Naive thymus-derived CD4-positive, alpha-beta T cell (primary cell): ENCODE results near the gene DPEP2NB. TPM values are rescaled to one million over a fixed set of nuclear protein-coding genes. Genes with fewer than 3 reads are reported as not detected.
"Not testable (repeated sequence)": the region's sequence is repeated elsewhere in the genome, so short reads cannot be mapped to it uniquely, and the experiment has no call there.

ENCODE experiments used
- ATAC-seq: fragments of 150-1000 bp; cut with Tn5 transposase; 2 replicates; pipeline ENCODE4 v1.10.0; 2021; ENCODE audit warnings: mild to moderate bottlenecking, moderate library complexity
- CTCF ChIA-PET: fragments of 350-600 bp; sonication (Branson Sonifier 250); formaldehyde crosslinking; loops from one replicate; lab custom pipeline; 2021; ENCODE audit warnings: antibody characterized with exemption; lab: Charles Lee
- POLR2A ChIA-PET: fragments of 350-600 bp; sonication (Branson Sonifier 250); formaldehyde crosslinking; loops from one replicate; lab custom pipeline; 2021; ENCODE audit warnings: antibody characterized with exemption, inconsistent platforms; lab: Charles Lee
- DNase-seq, 9 donors: peaks; one replicate each; pipeline versions ENCODE4 v3.0.0 to v3.0.0-alpha.2; 2020 to 2022; ENCODE audit warnings: mixed read lengths in 1 of 9
- H3K27ac ChIP-seq: one replicate; pipeline ENCODE4 v1.7.0; 2013; ENCODE audit warnings: mild to moderate bottlenecking, low read depth, low read length, moderate library complexity
- H3K27me3 ChIP-seq, 2 donors: one replicate each; pipeline ENCODE4 v1.7.0; 2013; ENCODE audit warnings: low read length in 2 of 2, mild to moderate bottlenecking in 2 of 2, moderate library complexity in 2 of 2; ENCODE audit not compliant: control insufficient read depth in 2 of 2, insufficient read depth in 2 of 2
- H3K36me3 ChIP-seq, 3 experiments: 1 replicate in 2 of 3; 2 replicates in 1 of 3; pipeline ENCODE4 v1.7.0; 2013; ENCODE audit warnings: low read length in 3 of 3, mild to moderate bottlenecking in 3 of 3, moderate library complexity in 1 of 3; ENCODE audit not compliant: insufficient read depth in 3 of 3, control insufficient read depth in 2 of 3
- H3K4me1 ChIP-seq, 2 donors: one replicate each; pipeline ENCODE4 v1.7.0; 2013; ENCODE audit warnings: low read length in 2 of 2, mild to moderate bottlenecking in 2 of 2, moderate library complexity in 1 of 2; ENCODE audit not compliant: control insufficient read depth in 2 of 2, insufficient read depth in 2 of 2
- H3K4me3 ChIP-seq: 2 replicates; pipeline ENCODE4 v1.7.0; 2013; ENCODE audit warnings: mild to moderate bottlenecking, low read length
- H3K9me3 ChIP-seq, 3 experiments: 1 replicate in 2 of 3; 2 replicates in 1 of 3; pipeline ENCODE4 v1.7.0; 2013; ENCODE audit warnings: low read length in 3 of 3; ENCODE audit not compliant: control insufficient read depth in 2 of 3
- H3K27ac Mint-ChIP-seq, 9 donors: one replicate each; pipeline ENCODE4 v1.8.0; 2020 to 2022; ENCODE audit warnings: mixed read lengths in 9 of 9, mild to moderate bottlenecking in 8 of 9, moderate library complexity in 5 of 9, inconsistent platforms in 2 of 9
- H3K27me3 Mint-ChIP-seq, 5 donors: one replicate each; pipeline ENCODE4 v1.8.0; 2021 to 2022; ENCODE audit warnings: mixed read lengths in 5 of 5, mild to moderate bottlenecking in 1 of 5
- H3K36me3 Mint-ChIP-seq, 5 donors: one replicate each; pipeline ENCODE4 v1.8.0; 2020 to 2022; ENCODE audit warnings: mixed read lengths in 5 of 5, mild to moderate bottlenecking in 3 of 5, inconsistent platforms in 1 of 5
- H3K4me1 Mint-ChIP-seq, 7 donors: one replicate each; pipeline ENCODE4 v1.8.0; 2020 to 2022; ENCODE audit warnings: mixed read lengths in 7 of 7, mild to moderate bottlenecking in 3 of 7, inconsistent platforms in 1 of 7
- H3K4me3 Mint-ChIP-seq, 10 donors: one replicate each; pipeline ENCODE4 v1.8.0; 2020 to 2022; ENCODE audit warnings: mild to moderate bottlenecking in 10 of 10, mixed read lengths in 10 of 10, moderate library complexity in 6 of 10, inconsistent platforms in 2 of 10
- H3K9me3 Mint-ChIP-seq, 11 donors: one replicate each; pipeline ENCODE4 v1.8.0; 2020 to 2022; ENCODE audit warnings: mixed read lengths in 11 of 11, mild to moderate bottlenecking in 4 of 11, inconsistent platforms in 1 of 11, moderate library complexity in 1 of 11
- intact Hi-C, 2 donors: fragments of 100-400 bp; cut with micrococcal nuclease; formaldehyde crosslinking; loops; one replicate each; pipeline ENCODE4 v1.15.1; 2023
- polyA plus RNA-seq, 2 donors: library from polyadenylated mRNA; unstranded; fragments of 300-500 nt; fragmentation: Illumina TruSeq; gene quantifications; one replicate each; pipeline ENCODE4 v1.2.3, GENCODE V29; 2021
- total RNA-seq, 6 experiments: library from RNA in 5 of 6; stranded (reverse) in 5 of 6; gene quantifications; 1 replicate in 5 of 6; 2 replicates in 1 of 6; pipeline ENCODE4 v1.2.3 and lab custom pipeline; 2021 to 2026

DPEP2NB gene
- total and polyA plus RNA-seq, 7 experiments from 2014 or later, result not detected

DNA sequence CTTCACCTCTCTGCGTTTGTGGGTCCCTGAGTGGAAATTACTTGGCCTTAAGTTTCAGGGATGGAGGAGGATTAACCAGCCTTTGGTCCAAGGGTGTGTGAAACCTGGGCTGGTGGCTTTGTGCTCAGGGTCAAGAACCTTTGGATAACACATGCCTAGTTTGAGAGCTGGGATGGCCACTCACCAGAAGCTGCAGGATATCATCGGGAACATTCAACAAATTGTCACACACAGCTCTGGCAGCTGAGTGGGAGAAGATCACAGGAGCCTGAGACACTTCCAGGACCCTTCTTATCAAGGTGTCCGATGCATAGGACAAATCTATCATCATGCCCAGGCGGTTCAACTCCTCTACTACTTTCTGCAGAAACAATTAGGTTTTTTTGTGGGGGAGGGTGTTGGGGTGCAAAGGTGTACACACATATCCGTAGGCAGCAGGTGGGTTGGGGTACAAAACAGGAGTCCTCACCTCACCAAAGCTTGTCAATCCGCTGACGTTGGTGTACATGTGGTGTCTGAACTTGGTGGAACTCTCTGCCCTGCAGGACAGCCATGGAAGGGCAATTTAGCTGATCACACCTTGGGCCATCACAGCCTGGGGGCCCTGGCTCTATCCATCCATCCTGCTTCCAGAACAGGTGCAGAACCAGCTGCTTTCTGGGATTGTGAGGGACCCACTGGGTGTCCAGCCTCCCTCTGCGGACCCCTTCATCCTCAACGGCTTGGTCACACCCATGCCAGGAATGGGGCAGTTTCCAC lies 38.1 kb downstream of the DPEP2NB start:
- Histone ChIP-seq H3K27me3 (no peaks in the 10 kb centered on the region), H3K27ac (no peak overlapping the region), H3K36me3 (no peaks in the 10 kb centered on the region), H3K9me3 (no peaks in the 10 kb centered on the region), H3K4me3 (no peak overlapping the region), H3K4me1 (no peaks in the 10 kb centered on the region)
- H3K27me3 Mint-ChIP-seq, result peaks cover 0 to 10% (median 0%) of the 10 kb centered on the region in 5 donors
- DNase-seq (no peak), ATAC-seq (no peak)
- H3K4me1 Mint-ChIP-seq, result peaks cover 0 to 8% (median 2%) of the 10 kb centered on the region in 7 donors
- intact Hi-C loops, result no loop called here
- ChIA-PET POLR2A (interaction anchor here (0.8 to 1.1 kb wide), 2 partner anchors 11 to 49 kb away, joined by 3 read pairs; no protein-coding TSS in a partner anchor), CTCF (no interaction called here)
- H3K9me3 Mint-ChIP-seq, result no peaks in the 10 kb centered on the region
- H3K27ac Mint-ChIP-seq, result no peak overlapping the region
- no peaks in the 10 kb centered on the region for H3K36me3 Mint-ChIP-seq
- no peak overlapping the region for H3K4me3 Mint-ChIP-seq

DNA sequence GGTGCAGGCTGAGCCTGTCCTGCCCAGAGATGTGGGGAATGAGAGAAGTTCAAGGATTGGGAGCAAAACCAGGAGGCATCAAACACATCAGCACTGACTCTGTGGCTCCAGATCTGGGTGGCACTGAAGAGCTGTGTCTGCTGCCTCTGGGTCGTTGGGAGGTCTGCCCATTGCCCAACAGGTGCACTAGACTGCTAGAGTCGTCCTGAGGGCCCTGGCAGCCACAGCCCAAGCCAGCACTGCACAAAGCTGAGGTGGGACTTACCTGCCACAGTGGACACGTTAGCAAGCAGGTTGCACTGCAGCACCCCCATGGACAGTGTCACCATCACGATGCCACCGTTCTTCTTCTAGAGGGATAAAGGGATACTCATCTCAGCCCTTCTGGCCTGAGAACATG lies 38.7 kb downstream of the DPEP2NB start:
- no peak for ATAC-seq
- peaks cover 0 to 5% (median 0%) of the 10 kb centered on the region in 7 donors for H3K4me1 Mint-ChIP-seq

GRCh38 chr16:67976205-67976604 lies 39.5 kb downstream of the DPEP2NB start:
- H3K27ac ChIP-seq, result no peak overlapping the region
- no peaks in the 10 kb centered on the region for H3K36me3 ChIP-seq
- no peaks in the 10 kb centered on the region for H3K9me3 Mint-ChIP-seq
- H3K9me3 ChIP-seq, result no peaks in the 10 kb centered on the region
- DNase-seq, result no peak
- H3K27ac Mint-ChIP-seq, result peak overlapping the region in 2 of 9 donors; percentile 40 to 71
- H3K4me3 ChIP-seq, result no peak overlapping the region
- H3K27me3 Mint-ChIP-seq, result peaks cover 0 to 10% (median 0%) of the 10 kb centered on the region in 5 donors
- no peaks in the 10 kb centered on the region for H3K27me3 ChIP-seq
- no peaks in the 10 kb centered on the region for H3K4me1 ChIP-seq
- no peaks in the 10 kb centered on the region for H3K36me3 Mint-ChIP-seq
- ChIA-PET POLR2A (no interaction called here), CTCF (interaction anchor here (0.6 kb wide), 1 partner anchor 23 kb away, joined by 3 read pairs; the partner anchor contains the start of gene DPEP2)
- H3K4me1 Mint-ChIP-seq, result peaks cover 0 to 5% (median 0%) of the 10 kb centered on the region in 7 donors
- intact Hi-C loops, result no loop called here
- H3K4me3 Mint-ChIP-seq, result no peak overlapping the region
- no peak for ATAC-seq

More for the DNA sequence above, 38.7 kb downstream of the DPEP2NB start:
- no peaks in the 10 kb centered on the region for H3K4me1 ChIP-seq
- DNase-seq, result no peak
- Mint-ChIP-seq H3K36me3 (no peaks in the 10 kb centered on the region), H3K27ac (no peak overlapping the region), H3K27me3 (peaks cover 0 to 10% (median 0%) of the 10 kb centered on the region in 5 donors), H3K9me3 (no peaks in the 10 kb centered on the region), H3K4me3 (no peak overlapping the region)
- H3K9me3 ChIP-seq, result no peaks in the 10 kb centered on the region
- H3K36me3 ChIP-seq, result no peaks in the 10 kb centered on the region
- no peak overlapping the region for H3K4me3 ChIP-seq
- CTCF ChIA-PET, result no interaction called here
- intact Hi-C loops, result no loop called here
- POLR2A ChIA-PET, result interaction anchor here (0.8 to 1.1 kb wide), 2 partner anchors 12 to 50 kb away, joined by 3 read pairs; no protein-coding TSS in a partner anchor
- H3K27ac ChIP-seq, result no peak overlapping the region
- no peaks in the 10 kb centered on the region for H3K27me3 ChIP-seq

DNA sequence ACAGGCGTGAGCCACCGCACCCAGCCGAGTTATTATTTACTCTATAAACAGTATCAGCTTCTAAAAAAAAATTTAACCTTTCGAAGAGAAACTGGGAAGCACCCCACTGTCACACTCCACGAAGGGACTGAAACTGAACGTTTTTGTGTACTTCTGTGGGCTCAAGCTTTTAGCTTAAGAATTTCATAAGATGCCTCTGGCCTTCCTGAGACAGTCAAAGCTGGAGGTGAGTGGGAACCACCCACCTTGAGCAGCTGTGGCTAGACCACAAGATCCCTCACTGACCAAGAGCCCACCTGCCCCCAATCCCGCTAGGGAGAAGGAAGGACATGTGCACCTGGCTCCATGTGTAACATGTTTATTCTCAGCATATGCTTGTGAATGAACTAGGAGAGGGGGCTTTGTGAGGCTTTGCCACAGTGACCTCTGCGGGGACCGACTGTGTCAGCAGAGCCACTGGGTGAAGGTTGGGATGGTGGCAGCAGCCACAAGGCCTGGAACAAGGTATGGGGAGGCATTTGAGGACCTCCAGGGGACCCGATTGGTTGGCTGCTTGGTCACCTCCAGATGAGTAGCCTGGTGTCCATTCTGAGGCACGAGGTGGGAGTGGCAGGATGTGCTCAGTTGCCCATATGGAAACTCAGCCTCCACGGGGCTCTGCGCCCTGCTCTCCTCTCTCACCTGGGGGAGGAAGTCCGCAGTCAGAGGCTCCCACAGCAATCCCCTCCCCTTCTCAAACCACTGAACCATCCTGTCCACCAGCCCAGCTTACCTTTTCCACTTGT lies 40.2 kb downstream of the DPEP2NB start:
- no peaks in the 10 kb centered on the region for H3K9me3 ChIP-seq
- CTCF ChIA-PET, result interaction anchor here (0.6 kb wide), 1 partner anchor 24 kb away, joined by 3 read pairs; the partner anchor contains the start of gene DPEP2
- peaks cover 0 to 10% (median 0%) of the 10 kb centered on the region in 5 donors for H3K27me3 Mint-ChIP-seq

DNA sequence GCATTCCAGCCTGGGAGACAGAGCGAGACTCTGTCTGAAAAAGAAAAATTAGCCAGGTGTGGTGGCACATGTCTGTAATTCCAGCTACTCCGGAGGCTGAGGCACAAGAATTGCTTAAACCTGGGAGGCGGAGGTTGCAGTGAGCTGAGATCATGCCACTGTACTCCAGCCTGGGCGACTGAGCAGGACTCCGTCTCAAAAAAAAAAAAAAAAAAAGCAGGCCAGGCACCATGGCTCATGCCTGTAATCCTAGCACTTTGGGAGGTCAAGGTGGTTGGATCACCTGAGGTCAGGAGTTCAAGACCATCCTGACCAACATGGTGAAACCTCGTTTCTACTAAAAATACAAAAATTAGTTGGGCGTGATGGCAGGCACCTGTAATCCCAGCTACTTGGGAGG lies 43.4 kb downstream of the DPEP2NB start:
- H3K9me3 Mint-ChIP-seq, CTCF ChIA-PET, H3K27me3 Mint-ChIP-seq: not testable (repeated sequence)

More for the DNA sequence above, 40.2 kb downstream of the DPEP2NB start:
- POLR2A ChIA-PET, result interaction anchor here (1.0 kb wide), 1 partner anchor 8 kb away, joined by 3 read pairs; no protein-coding TSS in a partner anchor
- Mint-ChIP-seq H3K4me3 (no peak overlapping the region), H3K27ac (peak overlapping the region in 3 of 9 donors; percentile 16 to 71 (median 40)), H3K36me3 (no peaks in the 10 kb centered on the region), H3K4me1 (peaks cover 0 to 5% (median 0%) of the 10 kb centered on the region in 7 donors), H3K9me3 (no peaks in the 10 kb centered on the region)
- ATAC-seq, result no peak
- Histone ChIP-seq H3K4me1 (no peaks in the 10 kb centered on the region), H3K4me3 (no peak overlapping the region), H3K27ac (no peak overlapping the region), H3K27me3 (no peaks in the 10 kb centered on the region), H3K36me3 (no peaks in the 10 kb centered on the region)
- DNase-seq, result peak in 1 of 9 donors; percentile 6
- intact Hi-C loops, result no loop called here

GRCh38 chr16:67971111-67971510 lies 44.6 kb downstream of the DPEP2NB start:
- H3K9me3 ChIP-seq, result no peaks in the 10 kb centered on the region
- Mint-ChIP-seq H3K27me3 (peaks cover 0 to 4% (median 0%) of the 10 kb centered on the region in 5 donors), H3K4me1 (peaks cover 16 to 25% (median 23%) of the 10 kb centered on the region in 7 donors), H3K4me3 (peak overlapping the region in 5 of 10 donors; percentile 34 to 78 (median 41)), H3K27ac (peak overlapping the region in 5 of 9 donors; percentile 61 to 88 (median 75)), H3K9me3 (peaks cover 0 to 2% (median 0%) of the 10 kb centered on the region in 11 donors), H3K36me3 (no peaks in the 10 kb centered on the region)
- ATAC-seq (no peak), DNase-seq (no peak)
- H3K27me3 ChIP-seq, result no peaks in the 10 kb centered on the region
- H3K36me3 ChIP-seq, result no peaks in the 10 kb centered on the region
- ChIA-PET CTCF (no interaction called here), POLR2A (interaction anchor here (3.5 kb wide), 1 partner anchor 12 kb away, joined by 17 read pairs; no protein-coding TSS in a partner anchor)
- H3K4me3 ChIP-seq, result no peak overlapping the region
- no peak overlapping the region for H3K27ac ChIP-seq
- intact Hi-C loops, result no loop called here
- H3K4me1 ChIP-seq, result peaks cover 10 to 14% of the 10 kb centered on the region in 2 donors

More for the DNA sequence above, 43.4 kb downstream of the DPEP2NB start:
- H3K27ac ChIP-seq, H3K27ac Mint-ChIP-seq, H3K9me3 ChIP-seq, H3K36me3 Mint-ChIP-seq, DNase-seq, H3K27me3 ChIP-seq, H3K36me3 ChIP-seq, H3K4me3 ChIP-seq, H3K4me1 ChIP-seq, ATAC-seq, H3K4me3 Mint-ChIP-seq, intact Hi-C loops: not testable (repeated sequence)
- POLR2A ChIA-PET, result interaction anchor here (0.8 to 2.4 kb wide), 3 partner anchors 8 to 457 kb away, joined by 3 to 6 read pairs (median 3); partner anchors contain the start of gene PSMB10
- peaks cover 10 to 19% (median 13%) of the 10 kb centered on the region in 7 donors for H3K4me1 Mint-ChIP-seq
